VCaP (cell line): ENCODE data around the gene CAMTA1.
A peak's percentile ranks its signal among the peaks of the same experiment; 100 is the strongest.

Source experiments
- H3K27ac ChIP-seq: fragments of 450-650 bp; 2 replicates; pipeline ENCODE4 v1.5.1; 2017
- CTCF ChIP-seq: fragments of 450-650 bp; conservative IDR thresholded peaks from 2 replicates; pipeline ENCODE4 v1.5.1; 2017; ENCODE audit warnings: mild to moderate bottlenecking, moderate library complexity

Gene CAMTA1

GRCh38 chr1:6922096-6922931 is 137.1 kb downstream of the CAMTA1 start:
- no peak for TF ChIP-seq CTCF
- no peak overlapping the region for H3K27ac ChIP-seq

- no peak overlapping the region for H3K27ac ChIP-seq
- no peak for TF ChIP-seq CTCF
Measured at GRCh38 chr1:6923012-6923411, 137.8 kb downstream of the CAMTA1 start.

- no peak overlapping the region for H3K27ac ChIP-seq
- no peak for TF ChIP-seq CTCF
Measured at GRCh38 chr1:6923416-6923815, 138.2 kb downstream of the CAMTA1 start.

- H3K27ac ChIP-seq: no peak overlapping the region
- no peak for TF ChIP-seq CTCF
Measured at GRCh38 chr1:6923955-6924881, 139.0 kb downstream of the CAMTA1 start.

GRCh38 chr1:6924891-6925290 is 139.6 kb downstream of the CAMTA1 start:
- no peak for TF ChIP-seq CTCF

GRCh38 chr1:6927626-6928025 is 142.4 kb downstream of the CAMTA1 start:
- no peak for TF ChIP-seq CTCF
- H3K27ac ChIP-seq: peak overlapping the region; percentile 57

More at GRCh38 chr1:6924891-6925290, 139.6 kb downstream of the CAMTA1 start:
- no peak overlapping the region for H3K27ac ChIP-seq
